HEK293T (cell line): ENCODE measurements around the gene SEMA4A.

ENCODE experiments used
- CTCF ChIA-PET: fragments of 350-600 bp; formaldehyde crosslinking; extraction: SDS; loops from one replicate; lab custom pipeline; 2021; ENCODE audit warnings: antibody characterized with exemption, inconsistent platforms; lab: Yijun Ruan, JAX
- POLR2A ChIA-PET: fragments of 350-600 bp; formaldehyde crosslinking; extraction: SDS; loops from one replicate; lab custom pipeline; 2020; ENCODE audit warnings: antibody characterized with exemption, inconsistent platforms; lab: Yijun Ruan, JAX
- DNase-seq: peaks from one replicate; pipeline ENCODE4 v3.0.0; 2012; ENCODE audit warnings: mixed read lengths; ENCODE audit errors: extremely low spot score
- ARNT ChIP-seq: fragments of 450-650 bp; IDR thresholded peaks from 2 replicates; pipeline ENCODE4 v1.6.1; 2017; ENCODE audit warnings: mild to moderate bottlenecking
- BHLHE40 ChIP-seq: fragments of 450-650 bp; IDR thresholded peaks from 2 replicates; pipeline ENCODE4 v1.6.1; 2016; ENCODE audit warnings: mild to moderate bottlenecking, moderate library complexity, borderline replicate concordance
- CTBP1 ChIP-seq: fragments of 450-650 bp; IDR thresholded peaks from 2 replicates; pipeline ENCODE4 v1.6.1; 2016; ENCODE audit warnings: borderline replicate concordance
- ELF4 ChIP-seq: fragments of 450-650 bp; IDR thresholded peaks from 2 replicates; pipeline ENCODE4 v1.6.1; 2017; ENCODE audit warnings: antibody characterized with exemption
- FOXA1 ChIP-seq: fragments of 450-650 bp; IDR thresholded peaks from 2 replicates; pipeline ENCODE4 v1.6.1; 2016; ENCODE audit warnings: mild to moderate bottlenecking
- FOXK2 ChIP-seq: fragments of 450-650 bp; IDR thresholded peaks from 2 replicates; pipeline ENCODE4 v1.6.1; 2016; ENCODE audit warnings: mild to moderate bottlenecking
- FOXM1 ChIP-seq: fragments of 450-650 bp; IDR thresholded peaks from 2 replicates; pipeline ENCODE4 v1.6.1; 2017; ENCODE audit warnings: mild to moderate bottlenecking, borderline replicate concordance
- HDGF ChIP-seq: fragments of 450-650 bp; IDR thresholded peaks from 2 replicates; pipeline ENCODE4 v1.6.1; 2017; ENCODE audit warnings: antibody characterized with exemption, borderline replicate concordance
- L3MBTL2 ChIP-seq: fragments of 450-650 bp; conservative IDR thresholded peaks from 2 replicates; pipeline ENCODE4 v1.6.1; 2016; ENCODE audit warnings: mild to moderate bottlenecking
- LEF1 ChIP-seq: fragments of 450-650 bp; IDR thresholded peaks from 2 replicates; pipeline ENCODE4 v1.6.1; 2017; ENCODE audit warnings: mild to moderate bottlenecking, borderline replicate concordance
- NFRKB ChIP-seq: fragments of 450-650 bp; IDR thresholded peaks from 2 replicates; pipeline ENCODE4 v1.6.1; 2016; ENCODE audit warnings: mild to moderate bottlenecking, moderate library complexity
- PKNOX1 ChIP-seq: fragments of 450-650 bp; IDR thresholded peaks from 2 replicates; pipeline ENCODE4 v1.6.1; 2016
- SP1 ChIP-seq: fragments of 450-650 bp; IDR thresholded peaks from 2 replicates; pipeline ENCODE4 v1.6.1; 2017
- SUZ12 ChIP-seq: fragments of 450-650 bp; IDR thresholded peaks from 2 replicates; pipeline ENCODE4 v1.6.1; 2016; ENCODE audit warnings: mild to moderate bottlenecking
- TARDBP ChIP-seq: fragments of 450-650 bp; IDR thresholded peaks from 2 replicates; pipeline ENCODE4 v1.6.1; 2016
- ZNF384 ChIP-seq: fragments of 450-650 bp; IDR thresholded peaks from 2 replicates; pipeline ENCODE4 v1.6.1; 2016

Gene SEMA4A

GRCh38 chr1:156129687-156130577 lies 23.5 kb upstream of the SEMA4A start:
- TF ChIP-seq PKNOX1 = no peak
- peak; percentile 90 for DNase-seq
- CTCF ChIA-PET = interaction anchor here (0.7 to 10.2 kb wide), 23 partner anchors 10 to 205 kb away, joined by 3 to 255 read pairs (median 4); partner anchors contain the start of gene LMNA
- POLR2A ChIA-PET = interaction anchor here (0.6 to 3.3 kb wide), 10 partner anchors 12 to 83 kb away, joined by 3 to 32 read pairs (median 6); partner anchors contain the start of genes LMNA, MEX3A and PMF1

- DNase-seq = no peak
- POLR2A ChIA-PET = interaction anchor here (0.8 to 3.3 kb wide), 6 partner anchors 16 to 82 kb away, joined by 3 to 32 read pairs (median 7); partner anchors contain the start of genes LMNA, MEX3A and PMF1
- TF ChIP-seq PKNOX1 (no peak), ELF4 (no peak), TARDBP (no peak), ARNT (no peak), FOXM1 (no peak), HDGF (no peak), NFRKB (no peak), FOXK2 (no peak)
- CTCF ChIA-PET = interaction anchor here (0.8 to 10.2 kb wide), 10 partner anchors 11 to 205 kb away, joined by 4 to 255 read pairs (median 9); partner anchors contain the start of gene LMNA
Measured at GRCh38 chr1:156130578-156130942, 22.8 kb upstream of the SEMA4A start.

- ChIA-PET POLR2A (interaction anchor here (1.3 kb wide), 1 partner anchor 78 kb away, joined by 3 read pairs; the partner anchor contains the start of gene PMF1), CTCF (interaction anchor here (0.6 to 10.2 kb wide), 4 partner anchors 12 to 40 kb away, joined by 3 to 255 read pairs (median 3); no protein-coding TSS in a partner anchor)
- no peak for TF ChIP-seq PKNOX1
- no peak for TF ChIP-seq FOXK2
- no peak for TF ChIP-seq FOXA1
- TF ChIP-seq ARNT = no peak
- TF ChIP-seq FOXM1 = no peak
- no peak for TF ChIP-seq ELF4
- TF ChIP-seq BHLHE40 = no peak
- no peak for TF ChIP-seq CTBP1
- no peak for TF ChIP-seq TARDBP
- TF ChIP-seq SUZ12 = no peak
- TF ChIP-seq L3MBTL2 = no peak
- TF ChIP-seq SP1 = no peak
- no peak for TF ChIP-seq ZNF384
- TF ChIP-seq NFRKB = no peak
- no peak for TF ChIP-seq LEF1
- TF ChIP-seq HDGF = no peak
- no peak for DNase-seq
Measured at GRCh38 chr1:156134716-156135435, 18.5 kb upstream of the SEMA4A start.

- ChIA-PET POLR2A (interaction anchor here (0.8 to 1.3 kb wide), 2 partner anchors 43 to 77 kb away, joined by 3 to 4 read pairs; partner anchors contain the start of gene PMF1), CTCF (interaction anchor here (1.1 to 1.4 kb wide), 2 partner anchors 40 to 89 kb away, joined by 3 read pairs; no protein-coding TSS in a partner anchor)
- TF ChIP-seq NFRKB (no peak), PKNOX1 (no peak), LEF1 (no peak)
- no peak for DNase-seq
Measured at GRCh38 chr1:156135930-156136871, 17.2 kb upstream of the SEMA4A start.
